SKM-1 (cell line): ENCODE data around the gene PSD4.
"Not testable (repeated sequence)": the region's sequence is repeated elsewhere in the genome, so short reads cannot be mapped to it uniquely, and the experiment has no call there.

Experiments used
- DNase-seq: peaks from one replicate; lab custom pipeline; 2025; ENCODE audit not compliant: unreplicated experiment; lab: John Stamatoyannopoulos, UW

The PSD4 gene

GRCh38 chr2:113235347-113236226 lies 61.8 kb downstream of the PSD4 start:
- DNase-seq, result not testable (repeated sequence)

GRCh38 chr2:113236367-113237159 lies 62.8 kb downstream of the PSD4 start:
- DNase-seq, result no peak

- no peak for DNase-seq
Measured at GRCh38 chr2:113237604-113238160, 63.9 kb downstream of the PSD4 start.

- DNase-seq, result no peak
Measured at GRCh38 chr2:113238871-113239839, 65.4 kb downstream of the PSD4 start.

DNA sequence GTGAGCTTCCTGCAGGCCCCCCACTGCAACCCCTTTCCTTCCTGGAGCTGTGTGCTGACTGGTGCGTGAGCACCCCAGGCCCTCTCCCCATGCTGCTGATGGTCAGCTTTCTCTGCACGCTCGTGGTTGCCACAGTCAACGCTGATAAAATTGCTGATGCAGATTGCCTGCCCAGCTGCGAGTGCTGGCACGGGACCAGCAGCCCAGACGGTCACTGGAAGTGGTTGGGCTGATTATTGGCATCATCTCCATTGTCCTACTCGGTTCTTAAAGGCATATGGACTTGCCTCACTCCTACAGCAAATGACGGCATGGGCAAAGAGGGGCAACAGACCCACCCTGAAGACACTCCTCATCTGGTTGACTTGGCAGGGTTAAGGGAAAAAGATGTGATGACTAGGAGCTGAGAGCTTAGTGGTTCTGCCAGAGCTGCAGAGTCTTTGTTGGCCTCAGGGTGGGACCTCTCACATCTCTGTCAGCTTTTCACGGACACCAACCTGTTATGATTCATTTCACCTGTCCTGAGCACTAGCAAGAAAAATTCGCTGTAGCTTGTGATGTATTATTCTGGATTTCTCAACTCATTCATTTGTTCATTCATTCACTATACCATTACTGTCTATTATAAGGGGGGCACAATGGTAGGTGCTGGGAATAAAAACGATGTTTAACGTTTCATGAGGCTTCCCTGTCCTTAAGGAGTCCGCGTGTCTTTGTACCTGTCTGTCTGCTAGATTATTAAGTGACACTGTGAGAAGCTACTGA lies 66.6 kb downstream of the PSD4 start:
- DNase-seq, result no peak

DNA sequence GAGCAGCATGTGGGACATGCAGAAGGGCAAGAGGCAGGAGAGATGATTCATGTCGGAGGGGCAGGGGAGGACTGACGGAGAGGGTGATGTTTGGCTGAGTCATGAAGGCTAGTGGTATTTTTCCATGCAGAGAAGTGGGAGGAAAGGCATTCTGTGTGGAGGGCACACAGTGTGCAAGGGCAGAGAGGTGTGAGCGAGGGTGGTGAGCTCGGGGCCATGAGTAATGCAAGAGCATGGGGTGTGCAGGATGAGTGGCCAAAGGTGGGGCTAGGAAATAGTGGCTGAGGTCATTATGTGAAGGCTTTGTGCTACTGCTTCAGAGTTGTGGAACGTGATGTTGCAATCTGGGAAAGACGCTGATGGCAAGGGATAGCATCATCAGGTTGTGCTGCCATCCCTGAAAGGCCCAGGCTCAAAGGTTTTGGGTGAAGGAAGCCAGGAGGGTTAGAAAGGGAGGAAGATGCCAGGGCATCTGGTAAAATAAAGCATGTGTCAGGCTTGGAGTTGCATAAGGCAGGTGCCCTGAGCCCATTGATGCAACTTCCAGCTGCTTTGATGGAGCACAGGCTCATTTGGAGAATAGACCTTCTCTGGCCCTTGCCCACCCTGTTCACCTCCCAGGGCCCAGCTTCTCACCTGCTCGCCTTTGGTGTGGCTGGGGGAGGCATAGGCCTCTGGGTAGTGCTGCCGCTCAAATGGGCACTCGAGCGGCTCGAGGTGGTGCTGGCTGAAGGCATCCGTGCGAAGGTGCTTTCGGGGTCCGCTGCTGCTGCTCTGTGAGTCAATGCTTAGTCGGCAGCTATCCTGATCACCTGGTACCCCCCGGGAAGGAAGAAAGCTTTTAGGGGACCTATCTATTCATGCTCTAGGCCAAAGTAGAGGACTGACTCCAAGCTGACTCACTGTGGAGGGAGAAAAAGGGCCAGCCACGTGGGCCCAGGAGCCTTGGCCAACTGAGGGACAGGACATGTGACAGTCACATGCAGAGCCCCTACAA lies 67.4 kb downstream of the PSD4 start:
- DNase-seq, result no peak

DNA sequence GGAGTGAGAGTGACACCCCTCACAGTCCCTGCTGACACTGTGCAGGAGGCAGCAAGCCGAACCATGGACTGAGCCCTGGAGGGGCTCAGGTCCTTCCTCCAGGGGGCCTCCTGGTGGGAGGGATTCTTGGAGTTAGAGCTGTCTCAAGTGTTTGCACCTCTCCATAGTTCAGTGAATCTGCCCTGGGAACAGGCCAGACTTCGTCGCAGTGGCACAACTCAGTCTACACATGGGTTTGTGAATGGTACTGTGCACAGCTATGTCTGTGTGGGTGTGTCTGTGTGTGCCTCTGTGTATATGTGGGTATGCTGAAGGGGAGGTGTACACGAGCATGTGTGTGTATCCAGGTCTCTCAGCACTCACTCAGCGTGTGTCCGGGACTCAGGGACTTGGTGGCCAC lies 68.6 kb downstream of the PSD4 start:
- no peak for DNase-seq

DNA sequence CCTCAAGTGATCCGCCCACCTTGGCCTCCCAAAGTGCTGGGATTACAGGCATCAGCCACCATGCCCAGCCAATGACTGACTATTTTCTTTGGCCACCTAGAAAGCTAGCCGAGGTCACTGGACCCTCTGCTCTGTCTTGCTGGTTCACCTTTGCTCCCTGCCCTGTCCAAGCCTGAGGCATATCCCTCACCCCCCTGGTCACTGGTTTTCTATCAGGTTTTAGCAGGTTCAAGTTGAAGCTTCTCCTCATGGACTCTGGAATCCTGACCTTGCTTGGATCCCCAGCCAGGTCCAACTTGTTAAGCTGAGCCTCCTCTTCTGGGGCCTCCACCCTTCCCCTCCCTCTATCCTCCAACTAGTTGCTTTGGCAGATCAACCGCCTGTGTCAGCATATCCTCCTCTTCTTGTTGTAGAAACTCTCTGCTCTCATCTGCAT lies 71.5 kb downstream of the PSD4 start:
- no peak for DNase-seq

GRCh38 chr2:113246606-113247005 lies 72.8 kb downstream of the PSD4 start:
- DNase-seq, result no peak

DNA sequence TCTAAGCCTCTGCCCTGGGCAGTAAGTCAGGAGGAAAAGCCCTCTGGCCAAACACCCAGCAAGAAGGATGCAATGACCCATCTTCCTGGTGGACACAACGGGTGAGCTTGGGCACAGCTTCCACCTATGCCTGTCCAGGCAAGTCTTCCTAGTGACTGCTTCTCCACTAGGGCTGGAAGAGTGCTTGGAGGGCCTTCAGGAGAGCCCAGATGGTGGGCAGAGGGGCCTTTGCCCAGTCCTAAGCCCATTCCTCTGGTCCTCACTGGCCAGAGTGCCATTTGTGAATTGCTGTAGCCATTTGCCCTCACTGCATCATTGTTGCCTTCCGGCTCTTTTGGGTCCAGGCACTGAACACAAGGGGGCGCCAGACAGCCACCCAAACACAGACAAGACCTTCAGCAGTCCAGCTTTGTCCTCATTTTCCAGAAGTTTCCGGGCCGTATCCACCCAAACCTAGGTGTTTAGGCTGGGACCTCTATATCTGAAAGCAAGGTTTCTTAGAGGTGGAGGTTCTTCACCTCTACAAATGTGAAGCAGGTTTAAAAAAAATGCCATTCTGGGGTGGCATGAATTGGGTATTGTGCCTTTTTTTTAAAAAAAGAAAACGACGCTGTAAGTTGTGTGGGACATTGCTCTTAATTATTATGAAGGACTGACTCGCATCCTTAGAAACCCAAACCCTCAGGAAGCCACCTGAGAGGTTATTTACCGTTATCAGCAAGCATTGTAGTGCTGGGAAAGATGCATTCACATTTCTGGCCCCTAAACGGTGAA lies 75.4 kb downstream of the PSD4 start:
- DNase-seq, result peak; percentile 54

- no peak for DNase-seq
Measured at GRCh38 chr2:113251118-113251517, 77.3 kb downstream of the PSD4 start.

DNA sequence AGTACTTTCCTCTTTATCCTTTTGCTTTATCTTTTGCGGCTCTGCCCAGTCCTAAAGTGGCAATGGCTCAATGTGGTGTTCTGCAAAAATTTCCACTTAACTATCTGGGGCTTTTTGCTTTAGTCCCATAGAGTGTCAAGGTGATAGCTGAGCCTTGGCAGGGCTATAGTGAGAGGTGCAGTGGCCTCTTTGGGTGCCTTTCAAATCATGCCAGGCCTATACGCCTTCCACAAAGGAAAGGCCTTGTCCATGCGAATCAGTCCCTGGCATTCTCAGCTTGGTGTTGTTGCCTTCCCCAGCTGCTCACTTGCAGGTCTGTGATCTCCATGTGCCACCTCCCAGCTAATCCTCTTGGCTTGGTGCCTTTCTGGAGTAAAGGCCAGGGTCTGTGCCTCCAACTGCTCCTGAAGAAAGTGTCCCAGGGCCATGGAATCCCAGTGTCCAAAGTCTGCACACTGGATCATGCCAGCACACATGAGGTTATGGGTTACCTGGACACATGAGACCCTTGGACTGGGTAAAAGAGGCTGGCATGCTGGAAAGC lies 78.3 kb downstream of the PSD4 start:
- no peak for DNase-seq

DNA sequence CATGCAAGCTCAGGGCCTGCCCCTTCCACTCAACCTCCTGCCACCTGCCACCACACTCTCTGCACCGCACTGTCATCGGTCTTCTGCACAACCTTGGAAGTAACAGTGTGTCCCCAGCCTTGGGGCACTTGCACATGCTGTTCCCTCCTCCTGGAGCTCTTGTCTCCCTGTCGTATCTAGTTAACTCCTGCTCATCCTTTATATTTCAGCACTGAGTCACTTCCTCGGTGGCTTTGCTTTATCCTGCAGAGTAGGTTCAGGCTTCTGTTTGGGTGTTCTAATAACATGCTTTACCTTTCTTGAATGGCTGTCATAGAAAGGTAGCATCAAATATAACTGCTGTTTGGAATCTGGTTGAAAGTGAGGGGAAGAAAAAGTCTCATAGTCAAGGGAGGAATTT lies 79.7 kb downstream of the PSD4 start:
- DNase-seq, result no peak

GRCh38 chr2:113255140-113256070 lies 81.6 kb downstream of the PSD4 start:
- DNase-seq, result no peak

GRCh38 chr2:113257516-113258264 lies 83.9 kb downstream of the PSD4 start:
- no peak for DNase-seq
